Measurements from ENCODE around the gene SS18.
"Not testable (repeated sequence)": the region's sequence is repeated elsewhere in the genome, so short reads cannot be mapped to it uniquely, and the experiment has no call there.

The SS18 gene

GRCh38 chr18:26090130-26091046 is at the start of gene SS18:
Gene SS18, minus strand, starts transcription at chr18:26090613. Its CDS starts 44 bp downstream, at chr18:26090569.
- DNase-seq (ENCODE audit: low read depth), result peak; percentile 71

DNA sequence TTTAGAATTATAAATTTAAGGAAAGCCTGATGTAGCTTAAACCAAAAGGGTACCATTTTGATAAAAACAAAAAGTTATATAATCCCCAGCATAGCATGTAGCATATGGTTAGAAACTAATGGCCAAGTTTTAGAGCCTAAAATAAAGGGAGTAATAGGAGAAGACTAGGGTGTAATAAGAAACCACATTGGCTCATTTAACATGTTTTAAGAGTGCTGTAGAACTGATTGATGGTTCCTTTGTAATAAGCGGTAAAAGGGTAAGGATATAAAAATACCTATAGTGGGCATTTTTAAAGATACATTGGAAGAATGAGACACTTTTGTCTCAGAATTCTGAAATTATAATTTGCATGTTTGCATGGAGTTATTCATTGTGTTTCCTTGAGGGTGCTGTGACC is 45.1 kb upstream of the SS18 start:
- no peak for DNase-seq (ENCODE audit: low read depth)

DNA sequence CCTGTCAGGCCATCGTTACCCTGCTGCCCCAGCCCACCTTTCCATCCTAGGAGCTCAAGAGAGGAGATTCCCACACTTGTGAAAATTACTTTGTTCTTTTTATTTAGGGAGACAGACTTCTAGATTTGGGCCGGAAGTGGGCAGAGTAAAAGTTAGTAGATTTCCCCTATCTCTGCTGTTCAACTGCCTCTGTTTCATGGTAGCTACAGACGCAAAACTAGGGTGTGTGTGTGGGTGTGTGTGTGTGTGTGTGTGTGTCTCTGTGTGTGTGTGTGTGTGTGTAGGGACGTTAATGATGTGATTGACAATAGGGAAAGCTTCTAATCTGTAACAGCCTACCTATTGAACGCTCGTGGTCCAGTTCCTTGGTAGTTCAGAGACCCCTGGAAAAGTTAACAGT is 43.7 kb upstream of the SS18 start:
- DNase-seq (ENCODE audit: low read depth), result peak; percentile 56

DNA sequence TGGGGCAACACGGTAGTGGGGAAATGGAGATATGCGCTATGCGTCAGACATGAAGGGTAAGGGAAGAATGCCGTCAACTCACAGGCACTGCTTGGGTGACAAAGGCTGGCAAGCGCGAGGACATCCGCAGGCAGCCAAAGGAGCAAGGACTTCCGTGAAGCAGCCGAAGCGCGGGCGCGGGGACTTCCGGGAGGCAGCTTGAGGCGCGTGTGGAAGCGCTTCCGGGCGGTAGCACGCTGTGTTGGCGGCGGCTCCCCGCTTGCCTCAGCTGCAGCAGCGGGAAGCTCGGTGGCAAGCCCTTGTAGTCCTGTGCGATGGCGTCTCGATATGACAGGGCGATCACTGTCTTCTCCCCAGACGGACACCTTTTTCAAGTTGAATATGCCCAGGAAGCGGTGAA is 43.2 kb upstream of the SS18 start, which contains the start of gene PSMA8:
PSMA8 (plus strand) TSS at position 218 of the 400 bp plus-strand sequence; CDS start at position 315, 97 bp downstream.
- peak; percentile 83 for DNase-seq (ENCODE audit: low read depth)

DNA sequence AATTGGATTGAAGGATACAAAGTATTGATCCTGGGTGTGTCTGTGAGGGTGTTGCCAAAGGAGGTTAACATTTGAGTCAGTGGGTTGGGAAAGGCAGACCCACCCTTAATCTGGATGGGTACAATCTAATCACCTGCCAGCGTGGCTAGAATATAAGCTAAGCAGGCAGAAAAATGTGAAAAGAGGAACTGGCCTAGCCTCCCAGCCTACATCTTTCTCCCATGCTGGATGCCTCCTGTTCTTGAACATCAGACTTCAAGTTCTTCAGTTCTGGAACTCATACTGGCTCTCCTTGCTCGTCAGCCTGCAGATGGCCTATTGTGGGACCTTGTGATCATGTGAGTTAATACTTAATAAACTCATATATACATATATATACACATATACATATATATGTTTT is 37.8 kb upstream of the SS18 start:
- DNase-seq (ENCODE audit: low read depth), result not testable (repeated sequence)

DNA sequence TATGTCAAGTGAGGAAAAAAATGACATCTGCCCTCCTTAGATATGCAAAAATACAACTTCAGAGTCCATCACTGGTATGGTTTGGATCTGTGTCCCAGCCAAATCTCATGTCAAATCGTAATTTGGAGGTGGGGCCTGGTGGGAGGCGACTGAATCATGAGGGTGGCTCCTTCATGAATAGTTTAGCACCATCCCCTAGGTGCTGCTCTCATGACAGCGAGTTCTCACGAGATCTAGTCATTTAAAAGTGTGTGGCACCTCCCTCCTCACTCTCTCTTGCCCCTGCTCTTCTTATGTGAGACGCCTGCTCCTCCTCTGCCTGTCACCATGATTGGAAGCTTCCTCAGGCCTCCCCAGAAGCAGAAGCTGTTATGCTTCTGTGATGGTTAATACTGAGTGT is 37.4 kb upstream of the SS18 start:
- no peak for DNase-seq (ENCODE audit: low read depth)

- not testable (repeated sequence) for DNase-seq (ENCODE audit: low read depth)
Observed at GRCh38 chr18:26121994-26122393, 31.6 kb upstream of the SS18 start.

DNA sequence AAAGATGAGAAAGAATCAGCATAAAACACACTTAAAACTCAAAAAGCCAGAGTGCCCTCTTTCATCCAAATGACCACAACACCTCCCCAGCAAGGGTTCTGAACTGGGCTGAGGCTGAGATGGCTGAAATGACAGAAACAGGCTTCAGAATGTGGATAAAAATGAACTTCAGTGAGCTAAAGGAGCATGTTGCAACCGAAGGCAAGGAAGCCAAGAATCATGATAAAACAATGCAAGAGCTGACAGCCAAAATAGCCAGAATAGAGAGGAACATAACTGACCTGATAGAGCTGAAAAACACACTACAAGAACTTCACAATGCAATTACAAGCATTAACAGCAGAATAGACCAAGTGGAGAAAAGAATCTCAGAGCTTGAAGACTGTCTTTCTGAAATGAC is 31.1 kb upstream of the SS18 start:
- no peak for DNase-seq (ENCODE audit: low read depth)

DNA sequence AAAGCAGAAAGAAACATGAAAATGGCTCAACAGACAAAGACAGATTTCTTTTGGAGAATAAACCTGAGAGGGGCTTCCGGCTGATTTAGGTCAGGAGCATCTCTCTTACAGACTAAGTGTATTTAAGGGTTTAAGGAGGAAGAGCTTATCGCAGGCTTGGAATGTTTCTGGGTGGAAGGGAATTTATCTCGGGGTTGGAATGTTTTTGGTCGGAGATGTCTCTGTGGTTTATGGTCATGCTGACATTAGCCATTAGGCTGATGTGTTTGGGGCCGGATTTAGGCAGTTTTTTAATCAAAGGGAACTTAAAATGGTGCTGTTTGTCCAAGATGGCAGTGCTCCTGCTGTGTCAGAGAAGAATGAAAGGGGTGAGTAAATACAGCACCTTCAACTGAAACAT is 28.8 kb upstream of the SS18 start:
- no peak for DNase-seq (ENCODE audit: low read depth)

DNA sequence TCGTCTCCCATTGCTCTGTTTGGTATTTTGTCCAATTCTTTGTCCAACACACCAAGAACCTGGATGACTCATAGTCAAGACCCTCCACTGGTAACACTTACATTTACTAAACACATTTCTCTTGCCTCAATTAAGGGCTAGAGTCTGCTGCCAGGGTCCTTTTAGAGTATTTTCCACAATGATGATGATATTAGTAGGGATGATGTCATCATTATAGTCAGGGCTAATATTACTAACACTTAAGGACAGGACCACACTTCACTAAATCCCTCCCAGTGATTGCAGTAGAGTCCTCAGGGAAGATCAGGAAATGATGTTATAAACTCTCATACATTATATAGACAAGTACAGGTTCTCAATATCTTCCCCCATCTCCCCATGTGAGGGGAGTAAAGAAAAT is 13.6 kb upstream of the SS18 start:
- no peak for DNase-seq (ENCODE audit: low read depth)

- DNase-seq (ENCODE audit: low read depth), result no peak
Observed at GRCh38 chr18:26103579-26103978, 13.2 kb upstream of the SS18 start.

DNA sequence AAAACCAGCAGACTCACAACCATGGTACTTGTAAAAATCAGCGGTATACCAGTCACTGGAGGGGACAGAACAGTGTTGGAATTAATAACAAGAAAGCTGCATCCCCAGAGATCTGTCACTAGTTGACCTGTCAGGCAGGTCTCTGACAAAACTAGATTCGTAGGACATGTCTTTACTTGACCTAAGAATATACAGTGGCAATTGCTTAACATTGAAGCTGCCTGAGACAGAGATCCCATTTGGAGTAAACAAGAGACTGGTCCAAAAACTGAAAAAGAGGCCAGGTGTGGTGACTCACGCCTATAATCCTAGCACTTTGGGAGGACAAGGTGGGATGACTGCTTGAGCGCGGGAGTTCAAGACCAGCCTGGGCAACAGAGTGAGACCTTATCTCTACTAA is 7.2 kb upstream of the SS18 start:
- DNase-seq (ENCODE audit: low read depth), result no peak

DNA sequence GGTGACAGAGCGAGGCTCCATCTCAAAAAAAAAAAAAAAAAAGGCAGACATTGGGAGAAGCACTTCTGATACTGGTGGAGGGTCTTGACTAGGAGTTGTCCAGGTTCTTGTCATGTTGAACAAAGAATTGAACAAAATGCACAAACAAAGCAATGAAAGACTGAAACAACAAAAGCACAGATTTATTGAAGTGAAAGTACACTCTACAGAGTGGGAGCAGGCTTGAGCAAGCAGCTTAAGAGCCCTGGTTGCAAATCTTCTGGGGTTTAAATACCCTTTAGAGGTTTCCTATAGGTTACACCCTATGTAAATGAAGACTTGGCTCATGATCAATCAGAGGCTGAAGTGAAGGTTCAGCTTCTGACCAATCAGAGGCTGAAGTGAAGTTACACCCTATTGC is 6.4 kb upstream of the SS18 start:
- DNase-seq (ENCODE audit: low read depth), result no peak

- DNase-seq (ENCODE audit: low read depth), result no peak
Observed at GRCh38 chr18:26091047-26091630, 726 bp upstream of the SS18 start.

GRCh38 chr18:26089293-26090129 is 902 bp downstream of the SS18 start:
- peak; percentile 41 for DNase-seq (ENCODE audit: low read depth)

DNA sequence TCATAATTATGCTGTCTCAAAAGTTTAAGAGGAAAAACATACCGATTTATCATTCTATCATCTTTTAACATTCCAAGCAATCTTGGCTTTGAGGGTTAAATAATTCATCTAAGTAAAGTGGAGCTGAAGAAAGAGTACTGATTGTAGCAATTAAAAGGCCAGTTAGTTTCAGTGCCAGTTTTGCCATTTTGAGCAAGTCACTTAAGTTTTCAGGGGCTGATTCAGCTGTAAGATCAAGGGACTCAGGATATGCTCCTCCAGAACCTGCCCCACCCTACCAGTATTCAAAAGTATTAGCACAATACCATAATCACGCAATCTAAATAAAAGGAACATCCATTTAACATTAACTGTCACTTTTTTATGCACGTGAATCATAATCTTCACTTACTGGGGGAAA is 1.9 kb downstream of the SS18 start:
- DNase-seq (ENCODE audit: low read depth), result no peak

- DNase-seq (ENCODE audit: low read depth), result no peak
Observed at GRCh38 chr18:26086959-26087358, 3.5 kb downstream of the SS18 start.

- no peak for DNase-seq (ENCODE audit: low read depth)
Observed at GRCh38 chr18:26085056-26085455, 5.4 kb downstream of the SS18 start.

GRCh38 chr18:26083099-26083498 is 7.3 kb downstream of the SS18 start:
- DNase-seq (ENCODE audit: low read depth), result no peak

- no peak for DNase-seq (ENCODE audit: low read depth)
Observed at GRCh38 chr18:26082475-26082874, 7.9 kb downstream of the SS18 start.

GRCh38 chr18:26074246-26074645 is 16.2 kb downstream of the SS18 start:
- no peak for DNase-seq (ENCODE audit: low read depth)

GRCh38 chr18:26073758-26074157 is 16.7 kb downstream of the SS18 start:
- no peak for DNase-seq (ENCODE audit: low read depth)

- no peak for DNase-seq (ENCODE audit: low read depth)
Observed at GRCh38 chr18:26071725-26072124, 18.7 kb downstream of the SS18 start.

Measured in CMK (cell line).